Endothelial cell (in vitro differentiated cells): Measurements from ENCODE around the gene GAS7. TPM values are rescaled to one million over a fixed set of nuclear protein-coding genes. Genes with fewer than 3 reads are reported as not detected.

Experiments used
- DNase-seq: peaks from one replicate; pipeline ENCODE4 v3.0.0; 2021; ENCODE audit warnings: low spot score
- H3K27ac Mint-ChIP-seq: one replicate; pipeline ENCODE4 v1.8.0; 2021; ENCODE audit warnings: mixed read lengths, inconsistent platforms; ENCODE audit not compliant: unreplicated experiment
- H3K27me3 Mint-ChIP-seq: one replicate; pipeline ENCODE4 v1.8.0; 2021; ENCODE audit warnings: mild to moderate bottlenecking, moderate library complexity, mixed read lengths, inconsistent platforms; ENCODE audit not compliant: unreplicated experiment
- H3K36me3 Mint-ChIP-seq: one replicate; pipeline ENCODE4 v1.8.0; 2021; ENCODE audit warnings: mild to moderate bottlenecking, low read depth, mixed read lengths, inconsistent platforms; ENCODE audit not compliant: unreplicated experiment
- H3K4me1 Mint-ChIP-seq: one replicate; pipeline ENCODE4 v1.8.0; 2021; ENCODE audit warnings: mild to moderate bottlenecking, mixed read lengths, inconsistent platforms; ENCODE audit not compliant: unreplicated experiment
- H3K4me3 Mint-ChIP-seq: one replicate; pipeline ENCODE4 v1.8.0; 2021; ENCODE audit warnings: mild to moderate bottlenecking, mixed read lengths, inconsistent platforms; ENCODE audit not compliant: unreplicated experiment
- H3K9me3 Mint-ChIP-seq: one replicate; pipeline ENCODE4 v1.8.0; 2021; ENCODE audit warnings: mixed read lengths, inconsistent platforms; ENCODE audit not compliant: unreplicated experiment
- CTCF ChIP-seq: fragments of 200-600 bp; sonication (generic); IDR thresholded peaks from one replicate; pipeline ENCODE4 v1.5.0; 2021; ENCODE audit warnings: antibody characterized with exemption; ENCODE audit not compliant: unreplicated experiment
- total RNA-seq: library from RNA; stranded (reverse); fragmentation: NEBNext Ultra II Directional; extraction: Animal tissue kit (Norgen Biotek cat#: 25700); gene quantifications from one replicate; pipeline ENCODE4 v1.2.1, GENCODE V29; 2021; ENCODE audit not compliant: unreplicated experiment

The GAS7 gene
- total RNA-seq, 1 donor from 2014 or later, result 7.0 TPM

- H3K27me3 Mint-ChIP-seq, result peaks cover 6% of the 10 kb centered on the region
- H3K4me1 Mint-ChIP-seq, result peaks cover 13% of the 10 kb centered on the region
- no peak for TF ChIP-seq CTCF
- DNase-seq, result no peak
- H3K27ac Mint-ChIP-seq, result no peak overlapping the region
- H3K36me3 Mint-ChIP-seq, result no peaks in the 10 kb centered on the region
- no peaks in the 10 kb centered on the region for H3K9me3 Mint-ChIP-seq
- no peak overlapping the region for H3K4me3 Mint-ChIP-seq
These were observed 143.0 kb downstream of the GAS7 start for GRCh38 chr17:10055262-10055975.

GRCh38 chr17:10053782-10054540 is 144.4 kb downstream of the GAS7 start:
- Mint-ChIP-seq H3K27ac (no peak overlapping the region), H3K9me3 (no peaks in the 10 kb centered on the region), H3K4me3 (no peak overlapping the region), H3K4me1 (peaks cover 12% of the 10 kb centered on the region), H3K36me3 (no peaks in the 10 kb centered on the region), H3K27me3 (peaks cover 6% of the 10 kb centered on the region)
- no peak for DNase-seq
- TF ChIP-seq CTCF, result no peak

GRCh38 chr17:10052106-10052813 is 146.1 kb downstream of the GAS7 start:
- Mint-ChIP-seq H3K27ac (no peak overlapping the region), H3K27me3 (peaks cover 2% of the 10 kb centered on the region), H3K4me1 (peaks cover 16% of the 10 kb centered on the region), H3K36me3 (no peaks in the 10 kb centered on the region), H3K4me3 (no peak overlapping the region), H3K9me3 (no peaks in the 10 kb centered on the region)
- no peak for TF ChIP-seq CTCF
- DNase-seq, result no peak

GRCh38 chr17:10051112-10051511 is 147.3 kb downstream of the GAS7 start:
- Mint-ChIP-seq H3K27ac (no peak overlapping the region), H3K9me3 (no peaks in the 10 kb centered on the region), H3K27me3 (peaks cover 2% of the 10 kb centered on the region), H3K36me3 (no peaks in the 10 kb centered on the region), H3K4me3 (no peak overlapping the region), H3K4me1 (peaks cover 21% of the 10 kb centered on the region)
- no peak for DNase-seq
- TF ChIP-seq CTCF, result no peak
